A549 (cell line): ENCODE measurements around the gene ACER2. TPM values are rescaled to one million over a fixed set of nuclear protein-coding genes. Genes with fewer than 3 reads are reported as not detected.
A peak's percentile ranks its signal among the peaks of the same experiment; 100 is the strongest.

Source experiments
- ATAC-seq, 2 experiments: fragments of 200-7000 bp in 1 of 2; fragments of >200 bp in 1 of 2; cut with Nextera tagmentation in 1 of 2; cut with Tn5 transposase in 1 of 2; 3 replicates each; pipeline versions ENCODE4 v1.8.0 to v1.9.1; 2018 to 2020; ENCODE audit warnings: mild to moderate bottlenecking in 1 of 2, moderate library complexity in 1 of 2
- CTCF ChIA-PET: fragments of 300-600 bp; sonication (Branson Sonifier 250); formaldehyde crosslinking; extraction: SDS; loops from one replicate; lab custom pipeline; 2021; ENCODE audit warnings: antibody characterized with exemption, inconsistent platforms; lab: Yijun Ruan, JAX
- POLR2A ChIA-PET: fragments of 350-600 bp; formaldehyde crosslinking; extraction: SDS; loops from one replicate; lab custom pipeline; 2021; ENCODE audit warnings: antibody characterized with exemption, inconsistent platforms; lab: Yijun Ruan, JAX
- DNase-seq, 2 experiments: peaks; one replicate each; pipeline versions ENCODE4 v3.0.0 to v3.0.0-alpha.2; 2011 to 2016; ENCODE audit warnings: low read depth in 1 of 2, low spot score in 1 of 2
- FAIRE-seq: peaks from 2 replicates; lab custom pipeline; 2011; peaks lifted over from hg19 to GRCh38; lab: Jason Lieb, UNC
- H3K27ac ChIP-seq, 2 experiments: fragments of >200 bp; sonication (Bioruptor Twin); formaldehyde crosslinking; 3 replicates each; pipeline ENCODE4 v1.5.1; 2016 to 2017
- H3K4me1 ChIP-seq: fragments of >200 bp; sonication (Bioruptor Twin); formaldehyde crosslinking; 3 replicates; pipeline ENCODE4 v1.6.1; 2016
- H3K4me2 ChIP-seq: fragments of >200 bp; sonication (Bioruptor Twin); formaldehyde crosslinking; 3 replicates; pipeline ENCODE4 v1.6.1; 2016
- H3K4me3 ChIP-seq: fragments of >200 bp; sonication (Bioruptor Twin); formaldehyde crosslinking; 3 replicates; pipeline ENCODE4 v1.5.1; 2016
- H3K9me3 ChIP-seq: fragments of >200 bp; sonication (Bioruptor Twin); formaldehyde crosslinking; 3 replicates; pipeline ENCODE4 v1.6.1; 2016
- CEBPB ChIP-seq, 2 experiments: fragments of >200 bp in 1 of 2; sonication (Bioruptor Twin) in 1 of 2; formaldehyde crosslinking in 1 of 2; IDR thresholded peaks; 2 replicates each; pipeline ENCODE4 v1.6.1; 2012 to 2016
- FOSL2 ChIP-seq, 2 experiments: fragments of 450-650 bp in 1 of 2; fragments of >200 bp in 1 of 2; sonication (Bioruptor Twin) in 1 of 2; formaldehyde crosslinking; IDR thresholded peaks; 2 replicates each; pipeline versions ENCODE4 v1.5.0 to v1.6.1; 2016 to 2020; ENCODE audit warnings: mild to moderate bottlenecking in 1 of 2, moderate library complexity in 1 of 2
- GATA3 ChIP-seq: IDR thresholded peaks from 2 replicates; pipeline ENCODE4 v1.6.1; 2012; ENCODE audit warnings: borderline replicate concordance
- HEYL ChIP-seq: fragments of 250-450 bp; sonication (Bioruptor Pico); IDR thresholded peaks from 2 replicates; pipeline ENCODE4 v1.8.0; 2021; ENCODE audit warnings: mild to moderate bottlenecking, moderate library complexity
- HOXB13 ChIP-seq: fragments of 250-450 bp; sonication (Bioruptor Pico); IDR thresholded peaks from 2 replicates; pipeline ENCODE4 v1.5.0; 2020; ENCODE audit warnings: low read depth, mild to moderate bottlenecking, moderate library complexity
- HOXB5 ChIP-seq: fragments of 250-450 bp; sonication (Bioruptor Pico); IDR thresholded peaks from 2 replicates; pipeline ENCODE4 v1.5.0; 2020; ENCODE audit warnings: mild to moderate bottlenecking, moderate library complexity
- JUN ChIP-seq, 2 experiments: fragments of >200 bp; sonication (Bioruptor Twin); formaldehyde crosslinking; IDR thresholded peaks; 2 replicates in 1 of 2; 3 replicates in 1 of 2; pipeline ENCODE4 v1.6.1; 2016 to 2017
- KDM1A ChIP-seq: fragments of 200-600 bp; sonication (generic); IDR thresholded peaks from 2 replicates; pipeline ENCODE4 v1.6.1; 2016; ENCODE audit warnings: low read depth, mild to moderate bottlenecking
- POLR2AphosphoS2 ChIP-seq: conservative IDR thresholded peaks from 2 replicates; pipeline ENCODE4 v1.6.1; 2012; ENCODE audit warnings: low read length, improper control_type of control experiment, inconsistent platforms
- RFX5 ChIP-seq: fragments of 450-650 bp; IDR thresholded peaks from 2 replicates; pipeline ENCODE4 v1.7.1; 2014; ENCODE audit warnings: antibody characterized with exemption, mild to moderate bottlenecking, moderate library complexity
- SMC3 ChIP-seq: fragments of >200 bp; sonication (Bioruptor Twin); formaldehyde crosslinking; IDR thresholded peaks from 3 replicates; pipeline ENCODE4 v1.6.1; 2018; ENCODE audit warnings: inconsistent platforms
- SREBF2 ChIP-seq: fragments of 450-650 bp; IDR thresholded peaks from 2 replicates; pipeline ENCODE4 v1.6.1; 2014; ENCODE audit warnings: mild to moderate bottlenecking, moderate library complexity
- TFCP2L1 ChIP-seq: fragments of 250-450 bp; sonication (Bioruptor Pico); IDR thresholded peaks from 2 replicates; pipeline ENCODE4 v1.5.0; 2021; ENCODE audit warnings: mild to moderate bottlenecking
- TP53 ChIP-seq: fragments of 250-450 bp; sonication (Bioruptor Pico); IDR thresholded peaks from 2 replicates; pipeline ENCODE4 v1.5.0; 2021; ENCODE audit warnings: mild to moderate bottlenecking, moderate library complexity
- WGBS: methylation state at CpG from one replicate; pipeline ENCODE4 v1.1.6; 2017; ENCODE audit errors: missing lambda C conversion rate; 5-methylcytosine and 5-hydroxymethylcytosine counted together
- polyA plus RNA-seq, 4 experiments: library from polyadenylated mRNA; depleted of rRNA in 3 of 4; stranded (reverse); fragments of >200 nt; fragmentation: RNase III in 1 of 4; extraction: RNeasy Plus Mini Kit Qiagen cat#74134 plus additional on column Dnase treatment in 1 of 4; gene quantifications; 2 replicates in 3 of 4; 3 replicates in 1 of 4; pipeline ENCODE4 v1.2.3, GENCODE V29; 2011 to 2017
- TF ChIP-seq, protein P1 (sequence below): fragments of >200 bp; sonication (Bioruptor Twin); formaldehyde crosslinking; IDR thresholded peaks from 3 replicates; pipeline ENCODE4 v1.6.1; 2016
- TF ChIP-seq, protein P2 (sequence below): fragments of 150-350 bp; IDR thresholded peaks from 2 replicates; pipeline ENCODE4 v1.6.1; 2014; ENCODE audit warnings: low read depth, mild to moderate bottlenecking, low read length
- TF ChIP-seq, protein P3 (sequence below): fragments of >200 bp; sonication (Bioruptor Twin); formaldehyde crosslinking; IDR thresholded peaks from 3 replicates; pipeline ENCODE4 v1.5.1; 2016
- TF ChIP-seq, protein P4 (sequence below): fragments of 450-650 bp; IDR thresholded peaks from 2 replicates; pipeline ENCODE4 v1.6.1; 2014; ENCODE audit warnings: antibody characterized with exemption

The ACER2 gene
- polyA plus RNA-seq, 2 of the 4 experiments (the other 2 are of a cell fraction) = 1.1 to 3.7 TPM

DNA sequence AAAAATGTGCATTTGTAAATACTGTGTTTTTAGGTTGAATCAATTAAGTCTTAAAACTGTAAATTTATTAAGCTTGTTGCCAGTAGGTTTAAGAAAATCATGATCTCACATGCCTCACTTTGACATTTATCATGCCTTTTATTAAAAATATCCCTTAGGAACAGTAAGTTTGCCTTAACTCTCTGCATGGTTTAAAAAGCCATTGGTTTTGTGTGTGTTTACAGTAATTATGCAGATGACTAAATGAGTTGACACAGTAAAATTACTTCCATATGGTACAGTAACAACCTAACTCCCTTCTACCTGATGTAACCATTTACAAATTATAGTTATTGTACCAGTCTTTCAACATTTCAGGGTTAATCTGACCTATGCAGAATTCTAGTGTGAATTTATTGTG is 35.3 kb upstream of the ACER2 start:
- no peak for DNase-seq
- TF ChIP-seq HOXB5 (CRISPR knock-in tag) (no peak), TFCP2L1 (CRISPR knock-in tag) (peak; percentile 64; the same call in 1 of the 2 replicates), KDM1A (no peak)
- TF ChIP-seq, all 56 proteins: peak for 1
- Histone ChIP-seq H3K4me3 (no peak overlapping the region), H3K4me2 (no peak overlapping the region), H3K4me1 (peaks cover 37% of the 10 kb centered on the region), H3K9me3 (no peaks in the 10 kb centered on the region), H3K27ac (no peak overlapping the region)
- FAIRE-seq (no peak), ATAC-seq (no peak)
- CTCF ChIA-PET = interaction anchor here (0.6 kb wide), 1 partner anchor 1062 kb away, joined by 3 read pairs; no protein-coding TSS in a partner anchor
- POLR2A ChIA-PET = no interaction called here

DNA sequence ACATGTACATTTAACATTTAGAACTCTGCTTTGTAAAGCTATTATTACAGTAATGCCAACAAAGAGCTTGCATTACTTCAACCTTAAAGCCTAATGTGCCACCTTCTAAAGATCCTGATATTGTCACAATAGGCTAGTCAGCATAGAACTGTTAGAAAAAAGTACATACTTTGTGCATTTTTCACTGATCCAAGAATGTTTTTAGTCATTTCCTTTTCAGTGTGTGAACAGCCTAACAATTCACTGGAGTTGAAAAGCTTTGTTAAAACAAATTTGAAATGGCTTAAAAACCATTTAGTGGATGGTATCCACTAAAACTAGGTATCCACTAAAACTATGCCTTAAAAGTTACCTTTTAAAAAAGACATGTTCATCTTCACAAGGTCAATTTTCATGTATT is 33.3 kb upstream of the ACER2 start:
- no peak for DNase-seq
- TF ChIP-seq, protein P1, sequence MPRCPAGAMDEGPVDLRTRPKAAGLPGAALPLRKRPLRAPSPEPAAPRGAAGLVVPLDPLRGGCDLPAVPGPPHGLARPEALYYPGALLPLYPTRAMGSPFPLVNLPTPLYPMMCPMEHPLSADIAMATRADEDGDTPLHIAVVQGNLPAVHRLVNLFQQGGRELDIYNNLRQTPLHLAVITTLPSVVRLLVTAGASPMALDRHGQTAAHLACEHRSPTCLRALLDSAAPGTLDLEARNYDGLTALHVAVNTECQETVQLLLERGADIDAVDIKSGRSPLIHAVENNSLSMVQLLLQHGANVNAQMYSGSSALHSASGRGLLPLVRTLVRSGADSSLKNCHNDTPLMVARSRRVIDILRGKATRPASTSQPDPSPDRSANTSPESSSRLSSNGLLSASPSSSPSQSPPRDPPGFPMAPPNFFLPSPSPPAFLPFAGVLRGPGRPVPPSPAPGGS = peak; percentile 5; the same call in 1 of the 3 replicates
- TF ChIP-seq TP53 (CRISPR knock-in tag) = no peak
- peak; percentile 53; the same call in 1 of the 2 replicates for TF ChIP-seq POLR2AphosphoS2
- Histone ChIP-seq H3K4me2 (peak overlapping the region; percentile 92; the same call in 1 of the 3 replicates), H3K4me1 (peaks cover 37% of the 10 kb centered on the region), H3K4me3 (no peak overlapping the region), H3K27ac (no peak overlapping the region), H3K9me3 (no peaks in the 10 kb centered on the region)
- no peak for ATAC-seq
- ChIA-PET CTCF (interaction anchor here (1.1 kb wide), 1 partner anchor 90 kb away, joined by 3 read pairs; no protein-coding TSS in a partner anchor), POLR2A (interaction anchor here (0.8 to 1.3 kb wide), 2 partner anchors 145 to 326 kb away, joined by 3 to 4 read pairs; partner anchors contain the start of genes DENND4C and RRAGA)
- FAIRE-seq = no peak

DNA sequence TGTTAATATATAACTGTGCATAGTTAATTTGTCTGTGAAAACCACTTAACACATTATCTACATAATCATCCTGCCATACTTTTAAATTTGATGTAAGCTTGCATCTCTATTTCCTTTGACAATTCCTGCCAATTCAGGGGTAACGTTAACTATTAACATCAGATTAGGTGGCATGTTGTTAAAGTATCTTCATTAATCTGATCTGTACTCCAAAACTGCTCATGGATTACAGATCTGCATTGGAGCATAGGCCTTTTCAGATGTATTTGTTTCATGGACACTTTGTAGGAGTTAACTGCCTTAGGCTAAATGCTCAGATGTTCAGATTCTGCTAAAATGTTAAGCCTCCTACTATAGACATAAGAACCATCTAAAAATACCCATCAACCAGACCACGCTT is 31.9 kb upstream of the ACER2 start:
- CTCF ChIA-PET = interaction anchor here (1.1 kb wide), 1 partner anchor 80 kb away, joined by 4 read pairs; no protein-coding TSS in a partner anchor
- TF ChIP-seq POLR2AphosphoS2 (0 out of 2 replicates have a peak, but pooled peaks have one; percentile 73), KDM1A (no peak), HOXB13 (CRISPR knock-in tag) (no peak), RFX5 (no peak)
- TF ChIP-seq, protein P2, sequence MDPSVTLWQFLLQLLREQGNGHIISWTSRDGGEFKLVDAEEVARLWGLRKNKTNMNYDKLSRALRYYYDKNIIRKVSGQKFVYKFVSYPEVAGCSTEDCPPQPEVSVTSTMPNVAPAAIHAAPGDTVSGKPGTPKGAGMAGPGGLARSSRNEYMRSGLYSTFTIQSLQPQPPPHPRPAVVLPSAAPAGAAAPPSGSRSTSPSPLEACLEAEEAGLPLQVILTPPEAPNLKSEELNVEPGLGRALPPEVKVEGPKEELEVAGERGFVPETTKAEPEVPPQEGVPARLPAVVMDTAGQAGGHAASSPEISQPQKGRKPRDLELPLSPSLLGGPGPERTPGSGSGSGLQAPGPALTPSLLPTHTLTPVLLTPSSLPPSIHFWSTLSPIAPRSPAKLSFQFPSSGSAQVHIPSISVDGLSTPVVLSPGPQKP = no peak
- WGBS = 68% methylated on average over 2 of the region's 2 CpGs
- peak overlapping the region; percentile 94; the same call in 2 of the 3 replicates for H3K4me3 ChIP-seq
- H3K4me1 ChIP-seq = peaks cover 37% of the 10 kb centered on the region
- no peak overlapping the region for H3K27ac ChIP-seq
- DNase-seq = no peak
- H3K4me2 ChIP-seq = peak overlapping the region; percentile 92
- POLR2A ChIA-PET = no interaction called here
- H3K9me3 ChIP-seq = no peaks in the 10 kb centered on the region
- FAIRE-seq = no peak
- ATAC-seq = no peak

DNA sequence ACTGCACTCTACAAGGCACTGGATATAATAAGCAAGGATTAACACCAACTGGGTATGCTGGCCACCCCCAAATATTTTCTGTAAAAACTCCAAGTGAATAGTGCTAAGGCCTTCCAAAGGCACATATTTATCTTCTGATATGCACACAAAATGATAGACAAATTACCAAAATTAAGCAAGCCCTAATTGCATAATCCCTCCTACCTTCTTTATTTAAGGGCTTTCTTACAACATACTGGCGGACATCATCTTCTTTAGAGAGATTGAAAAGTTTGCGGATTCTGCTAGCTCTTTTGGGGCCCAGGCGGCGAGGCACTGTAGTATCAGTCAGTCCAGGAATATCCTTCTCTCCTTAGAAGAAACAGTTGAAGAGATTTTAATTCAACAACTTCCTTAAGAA is 30.6 kb upstream of the ACER2 start:
- WGBS = 37% methylated on average over 4 of the region's 4 CpGs
- Histone ChIP-seq H3K27ac (peak overlapping the region; percentile 97 to 98), H3K9me3 (no peaks in the 10 kb centered on the region), H3K4me2 (peak overlapping the region; percentile 92), H3K4me3 (peak overlapping the region; percentile 94), H3K4me1 (peaks cover 33% of the 10 kb centered on the region)
- ChIA-PET POLR2A (no interaction called here), CTCF (no interaction called here)
- ATAC-seq (no peak), FAIRE-seq (no peak), DNase-seq (no peak)
- TF ChIP-seq TP53 (CRISPR knock-in tag) = no peak
- TF ChIP-seq GATA3 = no peak
- peak in 1 of 2 experiments; percentile 26; a peak in 2 of 5 replicates for TF ChIP-seq JUN (IDR thresholded peaks at IDR 0.05)
- no peak for TF ChIP-seq SMC3
- TF ChIP-seq FOSL2 (IDR thresholded peaks at IDR 0.05) = no peak
- TF ChIP-seq FOSL2 (CRISPR knock-in tag; IDR thresholded peaks at IDR 0.05) = no peak
- no peak for TF ChIP-seq HEYL (CRISPR knock-in tag)
- TF ChIP-seq CEBPB (IDR thresholded peaks at IDR 0.05) = peak in 1 of 2 experiments; percentile 22; a peak in 1 of 4 replicates
- TF ChIP-seq, protein P3, sequence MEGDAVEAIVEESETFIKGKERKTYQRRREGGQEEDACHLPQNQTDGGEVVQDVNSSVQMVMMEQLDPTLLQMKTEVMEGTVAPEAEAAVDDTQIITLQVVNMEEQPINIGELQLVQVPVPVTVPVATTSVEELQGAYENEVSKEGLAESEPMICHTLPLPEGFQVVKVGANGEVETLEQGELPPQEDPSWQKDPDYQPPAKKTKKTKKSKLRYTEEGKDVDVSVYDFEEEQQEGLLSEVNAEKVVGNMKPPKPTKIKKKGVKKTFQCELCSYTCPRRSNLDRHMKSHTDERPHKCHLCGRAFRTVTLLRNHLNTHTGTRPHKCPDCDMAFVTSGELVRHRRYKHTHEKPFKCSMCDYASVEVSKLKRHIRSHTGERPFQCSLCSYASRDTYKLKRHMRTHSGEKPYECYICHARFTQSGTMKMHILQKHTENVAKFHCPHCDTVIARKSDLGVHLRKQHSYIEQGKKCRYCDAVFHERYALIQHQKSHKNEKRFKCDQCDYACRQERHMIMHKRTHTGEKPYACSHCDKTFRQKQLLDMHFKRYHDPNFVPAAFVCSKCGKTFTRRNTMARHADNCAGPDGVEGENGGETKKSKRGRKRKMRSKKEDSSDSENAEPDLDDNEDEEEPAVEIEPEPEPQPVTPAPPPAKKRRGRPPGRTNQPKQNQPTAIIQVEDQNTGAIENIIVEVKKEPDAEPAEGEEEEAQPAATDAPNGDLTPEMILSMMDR = no peak
- TF ChIP-seq, protein P4, sequence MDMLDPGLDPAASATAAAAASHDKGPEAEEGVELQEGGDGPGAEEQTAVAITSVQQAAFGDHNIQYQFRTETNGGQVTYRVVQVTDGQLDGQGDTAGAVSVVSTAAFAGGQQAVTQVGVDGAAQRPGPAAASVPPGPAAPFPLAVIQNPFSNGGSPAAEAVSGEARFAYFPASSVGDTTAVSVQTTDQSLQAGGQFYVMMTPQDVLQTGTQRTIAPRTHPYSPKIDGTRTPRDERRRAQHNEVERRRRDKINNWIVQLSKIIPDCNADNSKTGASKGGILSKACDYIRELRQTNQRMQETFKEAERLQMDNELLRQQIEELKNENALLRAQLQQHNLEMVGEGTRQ = no peak
- TF ChIP-seq KDM1A = no peak
- TF ChIP-seq SREBF2 = no peak
